Stimulated activated CD8-positive, alpha-beta memory T cell treated with anti-CD3 and anti-CD28 coated beads, Interleukin-15, amount 100 ng/mL, for 4 hours (primary cell): ENCODE measurements around the gene SIL1.

Experiments
- DNase-seq, 2 donors: peaks; one replicate each; pipeline ENCODE4 v3.0.0-alpha.2; 2020; ENCODE audit warnings: low read depth in 2 of 2

The SIL1 gene

DNA sequence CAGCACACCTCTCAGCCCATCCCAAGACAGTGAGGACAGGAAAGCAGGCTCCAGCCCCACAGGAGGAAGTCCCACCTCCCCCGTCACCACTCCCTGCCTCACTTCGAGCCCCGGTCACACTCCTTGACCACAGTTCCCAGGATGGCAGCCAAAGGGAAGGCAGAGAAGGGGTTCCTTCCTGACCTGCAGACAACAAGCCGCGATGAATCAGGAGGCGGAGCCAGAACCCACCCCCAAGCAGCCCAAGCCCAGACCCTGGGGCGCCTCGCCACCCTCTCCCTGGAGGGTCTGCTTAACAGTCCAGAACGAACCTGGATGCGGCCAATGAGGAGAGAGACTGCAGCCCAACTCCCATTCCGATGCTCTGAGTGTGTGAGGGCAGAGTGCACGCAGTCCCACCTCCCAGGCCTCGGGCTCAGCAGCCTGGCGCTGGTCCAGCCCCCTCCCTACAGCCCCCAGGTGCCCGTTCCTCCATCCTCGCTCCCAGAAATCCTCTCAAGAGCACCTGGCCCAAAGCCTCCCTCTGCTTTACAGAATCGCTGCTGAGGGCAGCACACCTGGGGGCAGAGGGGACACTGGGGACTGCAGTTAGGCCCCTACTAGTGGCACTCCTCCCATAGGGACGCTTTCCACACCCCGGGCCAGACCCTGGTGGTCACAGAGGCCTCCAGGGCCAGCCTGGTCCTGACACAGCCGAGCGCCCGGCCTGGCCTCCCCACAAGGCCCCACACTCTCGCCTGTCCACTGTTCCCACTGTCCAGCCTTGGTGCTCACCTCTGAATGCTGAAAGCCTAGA lies 253.4 kb downstream of the SIL1 start:
- no peak for DNase-seq

DNA sequence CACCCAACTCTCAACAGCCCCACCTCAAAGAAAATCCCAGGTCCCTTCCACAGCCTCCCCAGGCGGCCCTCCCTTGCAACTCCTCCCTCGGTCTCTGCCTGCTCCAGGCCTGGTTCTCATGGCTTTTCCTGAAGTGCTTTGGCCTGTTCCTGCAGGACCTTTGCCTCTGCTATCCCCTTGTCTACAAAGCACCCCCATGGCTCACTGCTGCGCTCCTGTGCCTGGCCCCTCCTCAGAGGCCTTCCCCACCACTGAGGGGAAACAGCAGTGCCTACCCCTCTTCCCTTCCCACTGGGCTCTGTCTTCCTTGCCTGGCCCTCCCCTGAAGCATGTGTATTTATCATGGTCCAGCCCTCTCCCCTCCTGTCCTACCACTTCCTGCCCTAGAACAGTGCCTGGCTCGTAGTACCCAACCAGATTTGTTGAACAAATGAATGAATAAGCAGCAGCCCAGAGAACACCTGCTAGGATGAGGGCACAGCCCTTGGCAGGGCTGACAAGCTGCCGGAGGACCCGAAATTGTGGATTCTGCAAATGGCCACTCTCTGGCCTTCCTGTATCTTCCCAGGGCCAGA lies 254.5 kb downstream of the SIL1 start:
- DNase-seq = no peak

DNA sequence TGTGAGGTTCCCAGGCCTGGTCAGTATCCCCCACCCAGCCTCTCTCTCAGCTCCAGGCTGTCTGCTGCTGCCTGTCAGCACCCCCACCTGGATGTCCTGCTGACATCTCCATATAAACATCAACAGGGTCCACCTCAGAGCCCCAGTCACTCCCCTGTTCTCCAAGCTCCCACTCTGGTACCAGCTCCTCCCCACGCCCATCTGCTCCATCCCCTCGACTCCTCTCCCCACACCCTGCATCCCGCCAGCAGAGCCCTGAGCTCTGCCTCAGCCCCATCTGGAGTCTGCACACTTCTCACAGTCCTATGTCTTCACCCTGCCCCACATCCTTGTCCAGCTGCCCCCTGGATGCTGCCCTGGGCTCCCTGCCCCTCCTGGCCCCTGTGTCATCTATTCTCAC lies 255.3 kb downstream of the SIL1 start:
- no peak for DNase-seq

DNA sequence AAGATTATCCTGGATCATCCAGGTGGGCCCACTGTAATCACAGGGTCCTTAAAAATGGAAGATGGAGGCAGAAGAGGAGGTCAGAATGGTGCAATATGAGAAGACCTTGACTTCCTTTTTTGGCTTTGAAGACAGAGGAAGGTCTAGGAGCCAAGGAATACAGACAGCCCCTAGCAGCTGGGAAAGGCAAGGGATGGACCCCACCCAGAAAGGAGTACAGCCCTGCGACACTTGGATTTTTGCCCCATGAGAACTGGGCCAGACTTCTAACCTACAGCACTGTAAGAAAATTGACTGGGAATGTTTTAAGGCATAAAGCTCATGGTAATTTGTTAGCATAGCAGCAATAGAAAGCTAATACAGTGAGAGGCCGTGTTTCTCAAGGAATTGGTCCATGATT lies 256.1 kb downstream of the SIL1 start:
- DNase-seq = no peak

DNA sequence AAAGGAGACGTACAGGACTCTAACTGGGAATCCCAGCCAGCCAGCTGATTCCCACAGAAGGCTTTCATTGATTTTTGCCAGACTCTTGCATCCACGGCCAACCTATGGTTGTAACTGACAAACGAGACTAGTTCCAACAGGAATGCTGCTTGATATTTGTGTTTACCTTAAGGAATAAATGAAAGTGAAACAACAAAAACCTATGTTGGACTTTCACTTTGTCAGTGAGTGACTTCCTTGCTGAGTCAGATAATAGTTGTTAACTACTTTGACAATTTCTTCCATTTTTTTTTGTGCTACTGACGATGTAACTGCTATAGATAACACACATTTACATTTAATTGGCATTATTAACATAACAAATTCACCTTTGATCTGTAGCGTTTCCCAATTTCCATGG lies 259.6 kb downstream of the SIL1 start:
- DNase-seq = no peak

DNA sequence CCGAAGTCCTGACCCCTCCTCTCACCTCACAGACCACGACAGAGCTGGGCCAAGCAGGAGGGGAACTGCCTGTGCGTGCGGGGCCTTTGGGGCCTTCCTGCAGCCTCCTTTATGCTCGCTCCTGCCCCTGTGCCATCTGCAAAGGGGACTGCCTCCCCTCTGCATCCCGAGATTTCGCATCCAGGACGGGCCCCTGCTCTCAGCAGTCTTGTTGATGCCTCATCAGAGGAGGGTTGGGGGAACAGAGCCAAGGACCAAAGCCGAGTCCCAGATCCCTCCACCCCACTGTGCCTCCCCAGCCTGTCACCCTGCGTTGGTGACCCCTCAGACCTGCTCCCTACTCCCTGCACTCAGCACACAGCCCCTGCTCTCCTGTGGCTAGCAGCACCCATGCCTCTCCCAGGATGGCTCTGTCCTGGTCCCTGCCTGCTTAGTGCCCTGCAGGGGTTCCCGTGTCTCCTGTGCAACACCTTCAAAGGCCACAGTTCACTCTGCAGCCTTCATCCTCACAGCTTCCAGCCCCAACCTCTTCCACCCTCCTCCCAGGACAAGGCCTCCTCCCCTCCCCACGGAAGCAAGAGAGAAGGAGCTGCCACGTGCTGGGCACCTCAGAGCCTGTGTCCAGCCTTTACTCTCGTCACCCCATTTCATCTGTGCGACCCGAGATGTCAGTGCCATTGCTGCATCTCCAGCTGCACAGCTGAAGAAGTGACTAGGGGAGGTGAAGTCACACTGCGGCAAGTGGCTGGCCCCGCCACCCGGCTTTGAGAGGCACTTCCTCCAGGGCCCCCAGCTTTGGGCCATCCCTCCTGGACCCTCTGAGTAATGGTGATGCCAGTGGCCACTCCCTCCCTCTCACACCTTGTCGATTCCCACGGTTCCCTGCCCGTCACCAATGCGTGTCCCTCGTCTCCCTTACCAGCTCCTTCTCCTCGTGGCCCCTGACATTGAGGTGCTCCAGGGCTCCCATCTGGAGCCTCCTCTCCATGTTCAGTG lies 260.5 kb downstream of the SIL1 start:
- DNase-seq = no peak

DNA sequence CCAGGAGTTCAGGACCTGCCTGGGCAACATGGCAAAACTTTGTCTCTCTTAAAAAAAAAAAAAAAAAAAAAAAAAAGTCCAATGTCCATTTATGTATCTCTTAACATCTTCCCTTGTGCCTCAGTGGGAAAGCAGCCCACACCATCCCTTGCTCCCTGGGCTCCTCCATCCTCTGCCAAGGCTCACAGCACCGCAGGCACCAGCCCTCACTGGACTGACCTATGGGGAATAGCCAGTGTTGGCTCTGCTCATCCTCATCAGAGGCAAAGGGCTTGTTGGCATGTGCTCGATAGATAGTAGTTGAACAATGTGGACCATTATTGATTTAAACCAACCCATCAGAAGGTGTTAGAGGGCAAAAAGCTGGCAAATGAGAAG lies 261.2 kb downstream of the SIL1 start:
- no peak for DNase-seq

DNA sequence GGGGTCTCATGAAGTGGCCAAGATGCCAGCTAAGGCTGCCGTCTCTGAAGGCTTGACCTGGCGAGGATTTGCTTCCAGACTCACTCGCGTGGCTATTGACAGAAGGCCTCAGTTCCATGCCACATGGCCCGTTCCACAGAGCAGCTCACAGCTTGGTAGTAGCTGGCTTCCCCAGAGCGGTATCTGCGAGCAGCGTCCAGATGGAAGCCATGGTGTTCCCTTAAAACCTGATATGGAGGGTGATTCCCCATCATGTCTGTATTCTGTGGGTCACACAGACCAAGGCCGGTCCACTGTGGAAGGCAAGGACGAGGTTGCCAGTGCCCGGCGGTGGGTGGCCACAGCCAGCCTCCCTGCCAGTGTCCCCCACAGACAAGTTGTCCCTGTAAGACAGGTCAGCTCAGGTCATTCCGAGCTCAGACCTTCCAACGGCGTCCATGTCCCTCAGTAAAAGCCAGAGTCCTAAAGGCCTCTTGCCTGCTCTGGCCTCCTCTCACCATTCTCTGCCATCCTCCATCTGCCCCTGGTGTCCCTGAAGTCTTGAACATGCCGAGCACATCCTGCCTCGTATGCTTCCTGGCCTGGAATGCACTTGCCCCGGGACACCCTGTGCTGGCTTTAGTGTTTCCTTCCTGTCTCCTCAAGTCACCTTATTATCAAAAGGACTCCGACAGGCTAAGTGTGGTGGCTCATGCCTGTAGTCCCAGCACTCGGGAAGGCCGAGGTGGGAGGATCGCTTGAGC lies 261.8 kb downstream of the SIL1 start:
- no peak for DNase-seq

DNA sequence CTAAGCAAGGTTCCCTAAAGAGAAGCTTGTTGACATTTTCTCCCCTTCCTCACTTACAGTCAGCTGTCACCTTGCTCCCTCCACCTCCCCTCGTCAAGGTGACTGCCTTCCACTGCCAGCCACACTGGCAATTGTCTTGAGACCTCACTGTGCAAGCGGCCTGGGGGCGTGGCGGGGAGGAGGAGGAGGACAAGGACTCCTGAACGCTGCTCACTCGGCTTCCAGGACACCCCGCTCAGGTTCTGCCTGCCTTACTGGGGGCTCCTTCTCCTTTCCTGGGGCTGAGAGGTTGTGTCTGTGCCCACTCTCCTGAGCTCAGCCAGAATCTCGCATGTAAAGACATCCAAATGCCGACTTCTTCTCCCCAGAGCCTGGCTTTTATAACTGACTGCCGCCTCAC lies 262.7 kb downstream of the SIL1 start:
- no peak for DNase-seq

DNA sequence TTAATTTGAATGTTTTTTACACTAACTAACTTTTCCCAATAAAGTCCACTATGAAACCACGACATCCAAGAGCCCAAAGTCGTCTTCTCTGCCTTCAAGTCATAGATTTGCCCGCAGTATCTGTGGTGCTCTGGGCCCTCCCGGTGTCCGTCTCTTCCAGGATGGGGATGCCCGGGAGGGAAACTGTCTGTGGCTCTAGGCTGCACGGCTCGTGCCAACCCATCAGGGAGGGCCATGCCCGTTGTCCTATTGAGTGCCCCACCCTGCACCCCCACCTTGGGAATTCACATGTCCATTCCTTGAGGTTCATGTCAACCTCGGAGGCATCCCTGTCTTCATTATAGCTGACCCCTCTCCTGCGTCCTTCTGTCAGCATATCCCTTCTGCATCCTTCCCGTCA lies 263.2 kb downstream of the SIL1 start:
- no peak for DNase-seq

DNA sequence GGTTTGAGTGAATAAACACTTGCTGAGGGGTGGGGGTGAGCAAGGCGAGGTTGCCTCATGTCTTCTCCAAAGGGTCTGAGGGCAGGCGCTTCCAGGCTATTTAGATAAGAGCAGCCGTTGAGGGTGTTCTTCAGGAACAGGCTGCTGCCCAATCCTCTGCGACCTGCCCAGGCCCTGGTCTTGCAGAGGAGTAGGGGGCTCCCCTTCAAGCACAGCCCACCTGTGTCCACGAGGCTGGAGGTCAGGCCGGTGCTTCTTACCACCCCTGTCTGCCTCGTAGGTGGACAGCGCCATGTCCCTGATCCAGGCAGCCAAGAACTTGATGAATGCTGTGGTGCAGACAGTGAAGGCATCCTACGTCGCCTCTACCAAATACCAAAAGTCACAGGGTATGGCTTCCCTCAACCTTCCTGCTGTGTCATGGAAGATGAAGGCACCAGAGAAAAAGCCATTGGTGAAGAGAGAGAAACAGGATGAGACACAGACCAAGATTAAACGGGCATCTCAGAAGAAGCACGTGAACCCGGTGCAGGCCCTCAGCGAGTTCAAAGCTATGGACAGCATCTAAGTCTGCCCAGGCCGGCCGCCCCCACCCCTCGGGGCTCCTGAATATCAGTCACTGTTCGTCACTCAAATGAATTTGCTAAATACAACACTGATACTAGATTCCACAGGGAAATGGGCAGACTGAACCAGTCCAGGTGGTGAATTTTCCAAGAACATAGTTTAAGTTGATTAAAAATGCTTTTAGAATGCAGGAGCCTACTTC lies 264.5 kb downstream of the SIL1 start:
- no peak for DNase-seq

DNA sequence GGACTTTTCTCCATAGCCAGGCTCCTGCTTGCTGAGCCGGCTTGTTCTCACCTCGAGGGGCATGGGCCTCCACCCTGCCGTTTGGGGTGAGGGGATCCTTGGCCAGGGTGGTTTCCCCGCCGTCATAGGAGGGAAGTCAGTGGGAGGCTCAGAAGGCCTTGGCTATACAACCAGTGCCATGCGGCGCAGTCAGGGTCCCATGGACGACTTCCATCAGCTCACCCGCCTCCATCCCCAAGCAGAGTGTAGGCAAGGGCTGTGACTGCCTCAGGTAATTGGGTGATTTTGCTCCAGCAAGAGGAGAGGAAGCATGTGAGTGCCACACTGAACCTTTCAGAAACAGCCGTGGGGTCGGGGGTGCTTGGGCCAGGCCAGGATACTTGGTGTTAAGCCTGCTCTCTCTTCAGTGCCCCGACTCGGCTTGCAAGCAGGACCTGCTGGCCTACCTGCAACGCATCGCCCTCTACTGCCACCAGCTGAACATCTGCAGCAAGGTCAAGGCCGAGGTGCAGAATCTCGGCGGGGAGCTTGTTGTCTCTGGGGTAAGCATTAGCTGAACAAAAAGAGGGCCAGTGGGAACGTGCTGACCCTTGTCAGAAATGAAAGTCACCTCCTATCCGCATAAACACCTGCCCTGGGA lies 265.9 kb downstream of the SIL1 start:
- no peak for DNase-seq

DNA sequence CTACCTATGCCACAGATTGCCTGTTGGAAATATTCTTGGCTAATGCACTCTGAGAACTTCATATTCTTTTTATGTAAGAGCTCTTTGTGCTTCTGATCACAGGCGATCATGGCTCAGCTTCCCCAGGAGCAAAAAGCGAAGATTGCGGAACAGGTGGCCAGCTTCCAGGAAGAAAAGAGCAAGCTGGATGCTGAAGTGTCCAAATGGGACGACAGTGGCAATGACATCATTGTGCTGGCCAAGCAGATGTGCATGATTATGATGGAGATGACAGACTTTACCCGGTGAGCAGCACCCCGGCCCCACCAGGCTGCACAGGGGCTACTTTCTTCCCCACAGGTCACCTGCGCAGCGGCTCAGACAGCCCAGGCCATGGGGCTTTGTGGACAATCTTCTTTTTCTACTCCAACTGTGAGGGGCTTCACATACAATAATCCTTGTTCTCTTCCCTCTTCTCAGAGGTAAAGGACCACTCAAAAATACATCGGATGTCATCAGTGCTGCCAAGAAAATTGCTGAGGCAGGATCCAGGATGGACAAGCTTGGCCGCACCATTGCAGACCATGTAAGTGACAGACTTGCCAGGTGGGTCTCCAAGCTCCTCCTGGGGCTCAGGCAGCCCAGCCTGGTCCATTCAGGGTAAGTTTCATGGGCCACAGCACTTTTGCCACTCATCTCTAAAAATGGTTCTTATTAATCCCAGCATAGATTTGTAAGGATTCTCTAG lies 267.6 kb downstream of the SIL1 start:
- no peak for DNase-seq

DNA sequence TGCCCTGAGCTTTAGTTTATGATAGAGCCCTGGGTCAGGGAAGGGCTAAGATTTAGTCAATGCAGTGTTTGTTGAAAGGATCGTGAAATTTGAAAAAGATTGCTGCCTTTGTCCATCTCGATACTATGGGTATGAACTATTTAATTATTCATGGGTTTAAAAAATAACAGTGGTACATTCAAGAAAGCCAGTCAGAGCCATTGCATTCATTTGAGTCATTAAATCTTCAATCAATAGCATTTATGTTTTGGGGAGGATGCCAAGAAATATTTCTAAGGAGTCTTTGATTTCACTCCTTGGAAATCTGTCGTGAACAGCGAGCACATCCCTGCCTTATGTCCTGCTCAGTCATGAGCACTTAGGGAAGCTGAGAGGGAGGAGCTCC lies 268.6 kb downstream of the SIL1 start:
- no peak for DNase-seq

DNA sequence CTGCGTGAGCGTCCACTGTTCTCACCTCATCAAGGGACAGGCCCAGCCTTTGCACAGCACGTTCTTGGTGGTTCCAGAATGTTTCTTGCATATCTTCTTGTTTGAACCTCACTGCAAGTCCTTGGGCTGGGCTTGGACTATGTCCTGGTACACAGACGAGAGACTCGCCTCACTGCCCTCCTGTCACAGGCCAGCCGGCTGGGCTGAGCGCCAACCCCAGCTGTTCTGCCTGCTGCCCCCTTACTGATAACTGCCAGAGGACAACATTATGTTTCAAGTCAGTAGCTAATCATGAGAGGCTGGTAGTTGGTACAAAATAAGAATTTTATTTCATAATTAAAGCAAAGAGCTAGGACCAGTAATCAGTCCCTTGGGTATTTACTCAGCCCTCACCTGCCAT lies 270.2 kb downstream of the SIL1 start:
- no peak for DNase-seq

DNA sequence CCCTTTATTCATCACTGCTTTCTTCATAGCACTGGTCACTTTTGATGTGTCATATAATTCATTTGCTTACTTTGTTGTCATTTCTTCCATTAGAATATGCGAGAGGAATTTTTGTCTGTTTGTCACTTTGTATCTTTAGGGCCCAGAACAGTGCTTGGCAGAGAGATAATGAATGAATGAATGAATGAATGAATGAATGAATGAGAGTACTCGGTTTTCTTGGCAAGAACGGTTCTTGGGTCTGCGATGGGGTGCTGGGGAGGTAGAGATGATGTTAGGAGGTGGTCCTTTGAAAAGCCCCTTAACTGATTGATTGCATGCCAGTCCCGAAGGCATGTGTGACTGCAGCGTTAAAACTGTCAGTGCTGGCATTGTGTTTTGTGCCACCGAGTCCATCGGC lies 270.6 kb downstream of the SIL1 start:
- DNase-seq = no peak

DNA sequence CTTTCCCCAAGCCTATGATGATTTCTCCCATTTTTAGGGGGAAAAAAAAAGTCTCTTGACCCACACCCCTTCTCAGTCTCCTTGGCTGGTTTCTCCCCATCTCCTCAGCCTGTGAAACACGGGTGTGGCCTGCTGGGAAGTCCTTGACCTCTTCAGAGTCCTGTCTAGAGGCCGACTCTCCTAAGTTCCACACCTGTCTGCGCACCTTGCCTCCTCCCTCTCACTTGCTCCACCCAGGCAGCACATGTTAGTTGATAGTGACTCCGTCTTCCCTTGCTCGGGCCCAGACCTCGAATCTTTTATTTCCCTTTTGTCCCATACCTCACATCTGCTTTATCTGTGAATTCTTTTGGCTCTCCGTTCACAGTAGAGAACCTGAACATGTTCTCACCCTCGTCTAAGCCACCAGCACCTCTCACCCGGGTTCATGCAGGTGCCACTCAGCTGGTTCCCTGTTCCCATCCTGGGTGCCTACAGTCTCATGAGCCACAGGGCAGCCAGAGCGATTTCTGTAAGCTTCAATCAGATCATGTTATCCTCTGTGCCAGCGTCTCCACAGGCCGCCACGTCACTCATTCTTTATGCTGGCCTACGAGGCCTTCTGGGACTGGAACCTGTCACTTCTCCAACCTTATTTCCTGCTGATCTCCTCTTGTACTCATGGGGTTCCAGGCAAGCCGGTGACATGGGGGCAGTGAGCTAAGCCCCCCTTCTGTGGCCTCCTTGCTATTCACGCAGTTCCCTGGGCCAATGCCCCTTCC lies 271.3 kb downstream of the SIL1 start:
- DNase-seq = no peak

DNA sequence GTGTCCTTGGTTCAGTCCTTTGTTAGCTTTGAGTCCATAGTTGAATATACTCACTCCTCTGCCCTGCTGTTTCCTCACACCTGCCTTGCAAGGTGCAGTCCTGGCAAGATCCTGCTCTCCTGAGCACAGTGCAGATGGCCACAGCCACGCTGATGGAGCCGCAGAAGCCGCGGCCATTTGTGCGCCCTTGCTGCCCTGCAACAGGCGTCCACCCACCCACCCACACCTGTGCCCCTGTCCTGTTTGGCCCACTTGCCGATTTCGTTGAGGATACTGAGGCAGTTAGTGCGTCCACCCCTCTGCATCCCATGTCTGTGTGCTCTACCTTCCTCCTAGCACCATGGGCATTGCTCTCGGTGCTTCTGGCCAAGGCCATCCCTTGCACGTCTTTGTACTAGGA lies 271.9 kb downstream of the SIL1 start:
- DNase-seq = no peak

DNA sequence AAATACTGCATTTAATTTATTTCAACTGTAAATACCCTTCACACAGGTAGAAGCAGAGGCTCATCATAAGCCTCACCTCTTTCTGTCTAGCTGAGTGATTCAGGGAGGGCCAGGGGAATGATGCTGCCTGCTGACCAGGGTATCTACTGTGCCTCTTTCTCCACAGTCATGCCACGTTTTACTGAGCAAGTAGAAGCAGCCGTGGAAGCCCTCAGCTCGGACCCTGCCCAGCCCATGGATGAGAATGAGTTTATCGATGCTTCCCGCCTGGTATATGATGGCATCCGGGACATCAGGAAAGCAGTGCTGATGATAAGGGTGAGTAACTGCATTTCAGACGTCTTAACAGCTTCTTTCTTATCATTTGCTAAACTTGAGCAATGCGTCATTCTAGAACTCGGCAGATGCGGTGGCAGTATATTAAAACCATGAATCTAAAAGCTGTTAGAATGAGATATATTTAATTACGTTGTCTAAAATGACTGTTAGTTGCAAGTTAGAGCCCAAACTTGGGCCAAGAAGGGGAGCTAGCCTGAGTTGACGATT lies 273.0 kb downstream of the SIL1 start:
- DNase-seq = no peak
